HCT116 (cell line): ENCODE results near the gene EPHA4.

Experiments used
- CTCF ChIP-seq, 3 experiments: fragments of 200-600 bp in 1 of 3; sonication (generic) in 1 of 3; IDR thresholded peaks in 2 of 3; conservative IDR thresholded peaks in 1 of 3; 2 replicates each; pipeline ENCODE4 v1.5.1; 2012 to 2017; ENCODE audit warnings: low read depth in 2 of 3, low read length in 2 of 3, antibody characterized with exemption in 1 of 3, borderline replicate concordance in 1 of 3, control low read depth in 1 of 3, mild to moderate bottlenecking in 1 of 3, mixed read lengths in 1 of 3, mixed run types in 1 of 3, moderate library complexity in 1 of 3; ENCODE audit not compliant: insufficient read depth in 1 of 3
- POLR2A ChIP-seq: IDR thresholded peaks from 2 replicates; pipeline ENCODE4 v1.7.0; 2011; ENCODE audit warnings: borderline replicate concordance; ENCODE audit not compliant: insufficient read depth, insufficient read length; ENCODE audit errors: extremely low read depth

- TF ChIP-seq CTCF (IDR thresholded peaks at IDR 0.05 in 2 of 3, conservative IDR thresholded peaks at IDR 0.05 in 1 of 3; ENCODE audit: borderline replicate concordance in 1 of 3, insufficient read depth in 1 of 3, low read depth in 2 of 3, low read length in 2 of 3) (no peak), POLR2A (no peak)
Observed at GRCh38 chr2:221533299-221533698, 38.8 kb downstream of the EPHA4 start.
